ENCODE measurements around the gene CPNE9.

GRCh38 chr3:9704347-9705322 lies 1.0 kb downstream of the CPNE9 start:
- TF ChIP-seq POLR2A (IDR thresholded peaks at IDR 0.05) (no peak), CTCF (IDR thresholded peaks at IDR 0.05) (no peak), POLR2AphosphoS5 (IDR thresholded peaks at IDR 0.05) (no peak)
